ENCODE data around the gene DLG4.

- TF ChIP-seq CTCF (conservative IDR thresholded peaks at IDR 0.05; ENCODE audit: low read length) = peak; percentile 74
- TF ChIP-seq EZH2phosphoT487 (IDR thresholded peaks at IDR 0.05; ENCODE audit: borderline replicate concordance, low read depth, low read length) = no peak
Observed at GRCh38 chr17:7214300-7215135, 5.1 kb downstream of the DLG4 start.
